ENCODE measurements around the gene FOXD1.
A peak's percentile ranks its signal among the peaks of the same experiment; 100 is the strongest.
"Not testable (repeated sequence)": the region's sequence is repeated elsewhere in the genome, so short reads cannot be mapped to it uniquely, and the experiment has no call there.

FOXD1 gene

DNA sequence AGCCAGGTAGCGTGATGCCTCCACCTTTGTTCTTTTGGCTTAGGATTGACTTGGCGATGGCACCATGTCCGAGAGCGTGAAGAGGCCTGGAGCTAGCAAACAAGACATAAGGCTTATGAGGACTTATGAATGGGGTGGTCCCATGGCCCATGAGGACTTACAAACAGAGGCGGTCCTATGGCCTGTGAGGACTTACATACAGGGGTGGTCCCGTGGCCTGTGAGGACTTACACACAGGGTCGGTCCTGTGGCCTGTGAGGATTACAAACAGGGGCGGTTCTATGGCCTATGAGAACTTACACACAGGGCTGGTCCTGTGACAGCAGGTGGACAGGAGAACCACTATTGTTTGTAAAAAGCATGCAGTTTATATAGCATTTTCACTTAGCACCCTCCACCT is 21.3 kb upstream of the FOXD1 start:
- no peak overlapping the region for H3K4me3 ChIP-seq (ENCODE audit: low read depth, low read length)
- no peak for DNase-seq (ENCODE audit: low read depth)

DNA sequence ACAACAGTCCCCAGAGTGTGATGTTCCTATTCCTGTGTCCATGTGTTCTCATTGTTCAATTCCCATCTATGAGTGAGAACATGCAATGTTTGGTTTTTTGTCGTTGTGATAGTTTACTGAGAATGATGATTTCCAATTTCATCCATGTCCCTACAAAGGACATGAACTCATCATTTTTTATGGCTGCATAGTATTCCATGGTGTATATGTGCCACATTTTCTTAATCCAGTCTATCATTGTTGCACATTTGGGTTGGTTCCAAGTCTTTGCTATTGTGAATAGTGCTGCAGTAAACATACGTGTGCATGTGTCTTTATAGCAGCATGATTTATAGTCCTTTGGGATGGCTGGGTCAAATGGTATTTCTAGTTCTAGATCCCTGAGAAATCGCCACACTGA is 20.1 kb upstream of the FOXD1 start:
- not testable (repeated sequence) for DNase-seq (ENCODE audit: low read depth); H3K4me3 ChIP-seq (ENCODE audit: low read depth, low read length)

DNA sequence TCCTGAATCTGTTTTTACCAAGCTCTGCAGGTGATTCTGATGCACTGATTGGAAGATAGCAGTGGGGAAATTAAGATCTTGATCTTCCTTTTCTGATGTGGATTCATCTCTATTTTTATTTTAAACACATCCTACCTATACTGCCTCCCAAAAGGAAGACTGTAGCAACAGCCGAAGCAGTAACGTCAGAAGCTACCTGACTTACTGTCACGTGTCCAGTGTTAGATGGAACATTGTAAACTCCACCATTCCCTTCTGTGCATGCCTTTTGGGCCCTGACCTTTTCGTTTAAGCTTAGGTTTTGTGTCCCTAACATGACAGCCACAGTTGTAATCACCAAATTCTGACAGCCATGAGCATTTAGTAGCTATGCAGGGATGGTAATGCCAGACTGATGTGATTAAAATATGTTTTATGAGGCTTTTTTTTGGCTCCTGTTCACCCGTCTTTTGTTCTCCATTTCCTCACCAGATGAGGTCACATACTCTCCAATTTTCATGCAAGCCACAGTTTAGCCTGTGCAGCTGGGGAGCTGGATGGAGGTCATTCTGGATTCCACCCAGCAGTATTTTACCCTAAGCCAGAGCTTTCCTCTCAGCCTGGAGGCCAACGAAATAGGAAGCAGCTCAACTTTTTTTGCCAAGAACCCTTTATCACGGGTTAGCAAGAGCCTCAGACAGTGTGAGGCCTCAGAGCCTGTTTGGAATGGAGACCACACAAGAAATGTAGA is 15.6 kb upstream of the FOXD1 start:
- no peak overlapping the region for H3K4me3 ChIP-seq (ENCODE audit: low read depth, low read length)
- DNase-seq (ENCODE audit: low read depth): no peak

DNA sequence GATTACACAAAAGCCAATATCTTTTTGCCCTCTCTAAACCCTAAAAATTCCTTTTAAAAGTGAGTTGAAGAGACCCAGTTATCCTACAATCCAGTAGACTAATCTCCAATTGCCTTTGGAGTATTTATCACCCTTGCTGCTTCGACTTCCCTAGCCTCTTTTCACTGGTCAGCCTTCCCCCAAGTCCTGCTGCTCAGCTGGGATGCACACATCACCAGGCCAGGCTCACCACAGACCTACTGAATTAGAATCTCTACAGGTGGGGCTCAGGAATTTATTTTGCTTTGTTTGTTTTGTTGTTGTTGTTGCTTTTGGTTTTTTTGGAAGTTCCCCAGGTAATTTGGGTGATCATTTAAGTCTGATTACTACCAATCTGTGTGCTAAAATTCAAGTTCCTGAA is 11.6 kb upstream of the FOXD1 start:
- no peak overlapping the region for H3K4me3 ChIP-seq (ENCODE audit: low read depth, low read length)

DNA sequence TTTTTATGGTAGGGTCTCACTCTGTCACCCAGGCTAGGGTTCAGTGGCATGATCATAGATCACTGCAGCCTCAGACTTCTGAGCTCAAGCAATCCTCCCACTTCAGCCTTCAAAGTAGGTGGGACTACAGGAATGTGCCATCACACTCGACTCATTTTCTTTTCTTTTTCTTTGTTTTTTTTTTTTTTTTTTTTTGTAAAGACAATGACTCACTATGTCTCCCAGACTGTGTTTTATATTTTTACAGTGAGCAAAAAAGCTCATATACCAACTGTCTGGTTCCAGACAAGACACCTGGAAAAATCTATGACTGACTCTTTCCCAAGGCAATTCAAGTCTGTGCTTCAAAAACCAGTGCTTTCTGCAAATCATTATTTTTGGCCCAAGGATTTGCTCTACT is 10.8 kb upstream of the FOXD1 start:
- H3K4me3 ChIP-seq (ENCODE audit: low read depth, low read length): no peak overlapping the region
- DNase-seq (ENCODE audit: low read depth): no peak

More for the DNA sequence above, 11.6 kb upstream of the FOXD1 start:
- no peak for DNase-seq (ENCODE audit: low read depth)

- not testable (repeated sequence) for H3K4me3 ChIP-seq (ENCODE audit: low read depth, low read length)
These were observed 7.9 kb upstream of the FOXD1 start for GRCh38 chr5:73456462-73456861.

GRCh38 chr5:73454379-73455036 is 5.9 kb upstream of the FOXD1 start:
- no peak for DNase-seq (ENCODE audit: low read depth)
- no peak overlapping the region for H3K4me3 ChIP-seq (ENCODE audit: low read depth, low read length)

More at GRCh38 chr5:73456462-73456861, 7.9 kb upstream of the FOXD1 start:
- DNase-seq (ENCODE audit: low read depth): not testable (repeated sequence)

DNA sequence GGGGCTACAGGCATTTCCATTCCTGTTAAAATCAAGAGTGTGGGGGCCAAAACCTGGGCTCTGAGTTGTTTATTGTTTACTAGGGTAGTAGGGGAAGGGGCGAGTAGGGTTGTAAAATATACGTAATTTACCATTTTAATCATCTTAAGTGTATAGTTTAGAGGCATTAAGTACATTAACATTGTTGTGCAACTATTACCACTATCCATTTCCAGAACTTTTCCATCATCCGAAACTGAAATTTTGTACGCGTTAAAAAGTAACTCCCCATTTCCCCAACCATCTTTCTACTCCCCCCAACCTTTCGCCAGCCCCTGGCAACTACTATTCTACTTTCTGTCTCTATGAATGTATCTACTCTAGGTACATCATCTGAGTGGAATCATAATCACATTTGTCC is 3.6 kb upstream of the FOXD1 start:
- no peak for DNase-seq (ENCODE audit: low read depth)
- H3K4me3 ChIP-seq (ENCODE audit: low read depth, low read length): no peak overlapping the region

- no peak for DNase-seq (ENCODE audit: low read depth)
- peak overlapping the region; percentile 60 for H3K4me3 ChIP-seq (ENCODE audit: low read depth, low read length)
These were observed 2.9 kb upstream of the FOXD1 start for GRCh38 chr5:73451224-73452130.

DNA sequence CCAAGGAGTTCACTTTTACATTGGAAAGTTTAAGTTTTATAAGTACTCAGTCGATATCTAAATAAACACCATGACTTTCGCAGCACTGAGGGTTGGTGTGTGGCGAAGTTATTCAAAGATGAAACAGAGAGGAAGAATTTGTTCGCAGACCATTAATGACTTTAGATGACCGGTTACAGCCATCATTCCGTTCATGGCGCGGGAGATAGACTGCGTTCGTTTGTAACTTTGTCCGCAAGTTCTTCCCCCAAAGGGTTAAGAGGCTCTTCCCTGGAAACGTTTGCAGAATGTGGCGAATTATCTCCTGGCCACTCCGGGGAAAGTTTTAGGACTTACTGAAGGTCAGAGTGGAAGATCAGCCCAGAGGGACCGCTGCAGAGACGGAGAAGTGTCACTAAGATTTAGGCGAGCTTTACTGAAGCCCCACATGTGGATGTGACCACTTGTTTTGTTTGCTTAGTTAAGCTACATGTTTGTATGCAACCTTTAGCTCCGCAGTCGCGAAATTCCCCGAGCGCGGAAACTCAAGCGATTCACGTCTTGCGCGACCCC is 2.2 kb upstream of the FOXD1 start:
- DNase-seq (ENCODE audit: low read depth): no peak
- H3K4me3 ChIP-seq (ENCODE audit: low read depth, low read length): peak overlapping the region; percentile 60

GRCh38 chr5:73450137-73450536 is 1.6 kb upstream of the FOXD1 start:
- H3K4me3 ChIP-seq (ENCODE audit: low read depth, low read length): no peak overlapping the region
- no peak for DNase-seq (ENCODE audit: low read depth)

DNA sequence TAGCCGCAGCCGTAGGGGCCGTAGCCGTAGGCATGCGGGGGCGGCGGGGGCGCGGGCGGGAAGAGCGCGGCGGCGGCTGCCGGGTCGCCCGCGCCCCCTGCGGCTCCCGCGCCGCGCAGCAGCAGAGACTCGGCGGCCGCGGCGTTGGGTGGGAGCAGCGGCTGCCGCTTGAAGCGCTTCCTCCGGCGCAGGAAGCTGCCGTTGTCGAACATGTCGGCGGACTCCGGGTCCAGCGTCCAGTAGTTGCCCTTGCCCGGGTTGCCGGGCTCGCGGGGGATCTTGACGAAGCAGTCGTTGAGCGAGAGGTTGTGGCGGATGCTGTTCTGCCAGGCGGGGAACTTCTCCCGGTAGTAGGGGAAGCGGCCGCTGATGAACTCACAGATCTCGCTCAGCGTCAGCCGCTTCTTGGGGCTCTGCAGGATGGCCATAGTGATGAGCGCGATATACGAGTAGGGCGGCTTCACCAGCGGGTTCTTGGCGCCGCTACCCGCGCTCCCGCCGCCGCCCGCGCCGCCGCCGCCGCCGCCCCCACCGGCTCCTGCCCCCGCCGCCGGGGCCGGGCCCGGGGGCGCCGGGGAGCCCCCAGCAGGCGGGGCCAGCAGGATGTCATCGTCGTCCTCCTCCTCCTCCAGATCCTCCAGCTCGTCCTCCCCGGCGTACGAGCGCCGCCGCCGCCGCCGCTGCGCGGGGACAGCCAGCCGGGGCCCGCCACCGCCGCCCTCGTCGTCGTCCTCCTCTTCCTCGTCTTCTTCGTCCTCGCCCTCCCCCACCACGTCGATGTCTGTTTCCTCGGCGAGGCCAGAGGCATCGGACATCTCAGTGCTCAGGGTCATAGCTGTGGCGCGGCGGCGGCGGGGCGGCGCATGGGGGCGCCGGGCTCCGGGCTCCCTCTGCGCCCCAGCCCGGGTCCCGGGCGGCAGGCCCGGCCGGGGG is 781 bp downstream of the FOXD1 start:
- no peak for DNase-seq (ENCODE audit: low read depth)
- peak overlapping the region; percentile 64 for H3K4me3 ChIP-seq (ENCODE audit: low read depth, low read length)

DNA sequence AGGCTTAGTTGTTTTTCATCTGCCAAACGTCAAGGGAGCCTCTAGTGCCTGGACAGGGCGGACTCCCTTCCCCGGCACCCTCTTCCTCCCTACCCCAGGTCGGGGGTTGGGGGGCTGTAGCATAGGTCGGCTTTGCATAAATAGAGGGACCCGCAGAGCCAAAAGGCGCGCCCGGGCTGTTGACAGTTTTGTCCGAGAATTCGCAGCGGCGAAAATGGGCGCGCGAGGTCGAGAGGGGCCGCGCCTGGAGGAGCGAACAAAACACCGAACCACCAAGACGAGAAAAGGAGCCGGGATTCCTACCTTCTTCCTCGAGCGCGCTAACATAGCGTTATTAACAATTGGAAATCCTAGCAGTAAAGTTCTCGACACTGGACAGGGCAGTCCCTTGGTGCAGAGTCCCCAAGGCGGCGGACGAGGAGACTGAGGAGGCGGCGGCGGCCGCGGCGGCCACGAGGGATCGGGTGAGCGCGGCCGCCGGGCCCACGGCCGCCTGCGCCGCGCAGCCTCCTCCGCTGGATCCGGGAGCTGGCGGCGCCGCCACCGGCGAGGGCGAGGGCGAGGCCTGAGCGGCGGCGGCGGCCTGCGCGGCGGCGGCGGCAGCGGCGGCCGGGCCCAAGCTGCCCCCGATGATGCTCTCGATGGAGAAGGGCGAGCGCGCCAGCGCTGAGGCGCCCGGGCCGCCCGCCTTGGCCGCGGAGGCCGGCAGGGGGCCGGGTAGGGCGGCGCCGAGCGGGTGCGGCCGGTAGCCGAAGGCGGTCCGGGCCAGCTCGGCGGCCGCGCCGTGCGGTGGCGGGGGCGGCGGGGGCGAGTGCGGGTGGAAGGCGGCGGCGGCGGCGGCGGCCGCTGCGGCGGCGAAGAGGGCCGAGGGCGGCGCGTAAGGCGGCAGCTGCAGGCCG is 1.7 kb downstream of the FOXD1 start:
- DNase-seq (ENCODE audit: low read depth): no peak
- H3K4me3 ChIP-seq (ENCODE audit: low read depth, low read length): peak overlapping the region; percentile 84

GRCh38 chr5:73445665-73446630 is 2.6 kb downstream of the FOXD1 start:
- H3K4me3 ChIP-seq (ENCODE audit: low read depth, low read length): peak overlapping the region; percentile 84
- DNase-seq (ENCODE audit: low read depth): no peak

DNA sequence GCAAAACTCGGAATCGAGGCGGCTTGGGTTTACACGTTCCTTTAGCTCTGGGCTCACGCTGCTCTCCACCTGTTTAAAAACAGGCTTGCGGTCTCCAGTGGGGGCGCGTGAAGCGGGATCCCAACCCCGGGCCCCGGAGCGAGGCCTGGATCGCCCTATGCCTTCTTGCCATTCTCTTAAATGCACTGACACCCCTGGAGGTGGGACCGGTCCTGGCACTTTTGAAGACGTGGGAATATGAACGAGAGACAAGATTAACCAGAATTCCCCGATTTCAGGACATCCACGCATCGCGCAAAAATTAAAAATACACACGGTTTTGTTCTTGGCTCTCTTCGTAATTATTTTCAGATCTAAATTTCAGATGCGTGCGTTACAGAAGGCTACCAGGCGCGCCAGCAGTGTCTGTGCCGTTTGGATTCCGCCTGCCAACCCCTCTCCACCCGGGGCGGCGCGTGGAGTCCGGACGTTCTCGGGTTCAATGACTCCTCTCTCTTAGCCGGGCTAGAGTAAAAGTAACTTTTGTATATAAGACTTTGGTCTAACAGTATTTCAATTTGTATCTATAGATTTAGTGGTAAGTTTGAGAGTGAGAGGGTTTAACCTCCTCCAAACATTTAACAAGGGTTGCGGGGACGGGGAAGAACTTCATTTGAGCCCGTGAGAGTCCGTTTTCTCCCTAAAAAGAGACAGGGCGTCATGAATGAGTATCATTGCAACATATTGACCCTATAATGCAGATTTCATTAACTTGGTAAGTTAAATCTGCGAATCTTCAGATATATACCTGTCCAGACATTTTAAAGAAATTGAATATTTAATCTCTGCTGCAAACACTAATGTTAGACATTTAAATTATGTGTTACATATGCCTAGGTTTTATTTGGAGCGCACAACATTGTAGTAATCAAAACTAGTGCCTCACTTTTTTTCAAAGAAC is 3.8 kb downstream of the FOXD1 start:
- peak overlapping the region; percentile 84 for H3K4me3 ChIP-seq (ENCODE audit: low read depth, low read length)

More for the DNA sequence above, 3.8 kb downstream of the FOXD1 start:
- DNase-seq (ENCODE audit: low read depth): no peak

Measured in skeletal muscle cell (primary cell).